Raji (cell line): Measurements from ENCODE around the gene DNAH17.

Experiments used
- POLR2A ChIP-seq: IDR thresholded peaks from 2 replicates; pipeline ENCODE4 v1.6.1; 2011; ENCODE audit warnings: low read depth, low read length, control low read depth; ENCODE audit not compliant: insufficient read depth

The DNAH17 gene

GRCh38 chr17:78589885-78590284 lies 12.7 kb upstream of the DNAH17 start:
- TF ChIP-seq POLR2A: no peak

GRCh38 chr17:78589031-78589675 lies 12.0 kb upstream of the DNAH17 start:
- no peak for TF ChIP-seq POLR2A

GRCh38 chr17:78588258-78589030 lies 11.2 kb upstream of the DNAH17 start:
- no peak for TF ChIP-seq POLR2A

GRCh38 chr17:78585006-78585630 lies 7.9 kb upstream of the DNAH17 start:
- TF ChIP-seq POLR2A: no peak

GRCh38 chr17:78583091-78583490 lies 5.9 kb upstream of the DNAH17 start:
- no peak for TF ChIP-seq POLR2A

- TF ChIP-seq POLR2A: no peak
Observed at GRCh38 chr17:78581304-78581703, 4.1 kb upstream of the DNAH17 start.

GRCh38 chr17:78580277-78580804 lies 3.1 kb upstream of the DNAH17 start:
- TF ChIP-seq POLR2A: no peak

GRCh38 chr17:78576389-78577112 lies 645 bp downstream of the DNAH17 start:
- TF ChIP-seq POLR2A: no peak

- TF ChIP-seq POLR2A: no peak
Observed at GRCh38 chr17:78575899-78576298, 1.3 kb downstream of the DNAH17 start.

GRCh38 chr17:78575340-78575739 lies 1.9 kb downstream of the DNAH17 start:
- no peak for TF ChIP-seq POLR2A

GRCh38 chr17:78573955-78574354 lies 3.2 kb downstream of the DNAH17 start:
- no peak for TF ChIP-seq POLR2A

GRCh38 chr17:78572239-78573205 lies 4.7 kb downstream of the DNAH17 start:
- TF ChIP-seq POLR2A: no peak

- no peak for TF ChIP-seq POLR2A
Observed at GRCh38 chr17:78571329-78571728, 5.9 kb downstream of the DNAH17 start.

- TF ChIP-seq POLR2A: no peak
Observed at GRCh38 chr17:78568494-78569115, 8.6 kb downstream of the DNAH17 start.

- TF ChIP-seq POLR2A: no peak
Observed at GRCh38 chr17:78567991-78568390, 9.2 kb downstream of the DNAH17 start.
